GM18517 (cell line): Measurements from ENCODE around the gene PLCB1.
"Not testable (repeated sequence)": the region's sequence is repeated elsewhere in the genome, so short reads cannot be mapped to it uniquely, and the experiment has no call there.

ENCODE experiments used
- ATAC-seq: cut with Tn5 transposase; IDR thresholded peaks from one replicate; pipeline ENCODE4 v1.9.1; 2021; ENCODE audit warnings: mild to moderate bottlenecking, moderate library complexity; ENCODE audit not compliant: unreplicated experiment

The PLCB1 gene

DNA sequence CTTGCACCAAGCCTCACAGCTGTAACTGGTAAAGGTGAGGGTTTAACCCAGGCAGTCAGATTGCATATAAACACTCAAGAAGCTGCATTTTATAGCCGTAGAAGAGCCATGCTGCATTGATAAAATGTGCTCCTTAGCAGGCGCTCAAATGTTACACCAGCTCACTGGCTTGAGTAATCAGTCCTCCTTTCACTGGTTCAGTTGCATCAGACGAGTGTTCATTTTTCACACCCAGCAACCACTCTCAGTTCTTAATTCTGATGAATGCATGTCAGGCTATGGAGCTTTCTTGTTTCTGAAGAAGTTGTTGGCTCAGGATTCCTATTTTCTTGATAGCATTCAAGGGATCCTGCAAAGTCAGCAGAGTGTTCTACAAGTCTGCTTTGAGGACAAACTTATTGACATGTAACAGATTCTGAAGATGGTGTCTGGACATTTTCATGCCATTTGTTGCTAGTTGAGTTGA lies 198.3 kb downstream of the PLCB1 start:
- ATAC-seq = no peak

DNA sequence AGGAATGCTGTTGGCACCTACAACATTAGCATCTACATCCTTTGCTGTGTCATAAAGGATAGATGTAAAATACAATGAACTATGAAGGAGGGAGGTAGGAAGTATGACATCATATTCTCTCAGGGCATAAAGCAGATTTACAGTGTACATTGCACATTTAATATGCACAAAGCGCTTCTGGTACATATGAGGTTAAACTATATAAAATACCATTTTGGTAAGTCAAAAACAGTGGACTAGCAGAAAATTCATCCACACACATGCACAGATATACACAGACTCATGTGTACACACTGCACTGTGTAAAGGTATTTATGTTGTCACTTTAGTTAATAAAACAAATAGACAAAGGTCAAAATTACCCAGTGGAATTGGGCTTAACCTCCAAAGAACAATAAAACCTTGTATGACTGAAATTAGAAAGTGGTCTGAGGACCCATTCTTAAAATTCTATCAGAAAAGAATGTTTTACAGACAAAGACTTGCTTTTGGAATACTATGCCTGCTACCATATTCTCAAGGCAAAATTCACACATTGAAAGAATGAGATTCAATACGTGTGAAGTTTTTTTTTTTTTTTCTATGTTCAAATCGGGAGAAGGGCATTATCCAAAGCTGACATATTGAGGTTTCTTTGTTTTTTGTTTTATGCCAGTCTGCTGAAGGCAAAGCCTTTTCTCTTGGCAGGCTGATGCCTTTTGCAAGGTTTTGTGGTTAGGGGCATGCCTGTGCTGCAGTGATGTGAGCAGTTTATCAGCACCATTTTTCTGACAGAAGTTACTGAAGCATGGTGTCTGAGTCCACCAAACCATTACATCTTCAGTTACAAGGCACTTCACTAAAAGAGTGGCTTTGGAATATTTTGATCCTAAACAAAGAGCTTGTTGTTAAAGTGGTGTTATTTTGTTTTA lies 199.0 kb downstream of the PLCB1 start:
- no peak for ATAC-seq

DNA sequence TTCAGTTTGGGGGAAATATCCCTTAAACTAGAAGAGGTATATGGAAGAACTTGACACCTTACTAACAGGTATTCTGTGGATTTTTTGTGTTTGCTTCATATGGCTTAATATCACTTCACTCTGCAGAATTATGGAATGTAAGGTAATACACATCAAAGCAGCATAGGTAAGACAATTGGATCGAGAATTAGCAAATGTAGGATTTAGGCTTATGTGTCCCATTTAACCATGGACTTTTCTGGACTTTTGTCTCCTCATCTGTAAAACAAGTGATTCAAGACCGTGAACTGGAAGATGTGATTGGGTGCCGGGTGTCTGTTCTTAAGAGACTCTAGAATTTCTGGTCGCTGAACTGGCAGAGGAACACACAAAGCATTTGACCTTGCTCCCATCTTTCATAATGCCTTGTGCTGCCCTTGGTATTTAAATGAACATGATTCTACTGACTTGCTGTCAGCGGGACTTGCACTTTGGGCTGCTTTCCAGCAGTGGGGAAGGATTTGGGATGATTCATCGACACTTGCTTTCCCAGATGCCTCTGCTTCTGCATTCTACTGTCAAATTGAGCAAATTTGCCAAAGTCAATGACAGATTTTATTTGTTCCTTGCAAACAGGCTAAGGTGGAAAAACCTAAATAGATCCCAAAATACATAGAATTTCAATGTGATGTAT lies 199.8 kb downstream of the PLCB1 start:
- ATAC-seq = no peak

DNA sequence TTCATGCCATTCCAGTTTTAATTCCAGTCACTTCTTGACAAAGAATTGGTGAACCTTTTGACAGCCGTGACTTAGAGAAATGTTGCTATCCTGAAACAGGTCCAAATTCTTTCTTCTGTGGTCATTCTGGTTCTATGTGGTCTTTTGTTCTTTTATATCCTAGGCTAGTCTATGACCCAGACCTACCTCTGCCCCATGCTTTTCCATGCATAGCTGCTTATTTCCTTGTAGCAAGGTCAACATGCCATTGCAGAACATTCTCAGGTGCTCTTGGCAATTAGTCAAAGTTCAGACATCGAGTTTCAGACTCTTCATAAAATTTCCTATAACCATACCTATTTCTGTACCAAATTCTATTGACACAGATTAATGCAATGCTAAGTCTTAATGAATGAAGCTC lies 202.6 kb downstream of the PLCB1 start:
- no peak for ATAC-seq

DNA sequence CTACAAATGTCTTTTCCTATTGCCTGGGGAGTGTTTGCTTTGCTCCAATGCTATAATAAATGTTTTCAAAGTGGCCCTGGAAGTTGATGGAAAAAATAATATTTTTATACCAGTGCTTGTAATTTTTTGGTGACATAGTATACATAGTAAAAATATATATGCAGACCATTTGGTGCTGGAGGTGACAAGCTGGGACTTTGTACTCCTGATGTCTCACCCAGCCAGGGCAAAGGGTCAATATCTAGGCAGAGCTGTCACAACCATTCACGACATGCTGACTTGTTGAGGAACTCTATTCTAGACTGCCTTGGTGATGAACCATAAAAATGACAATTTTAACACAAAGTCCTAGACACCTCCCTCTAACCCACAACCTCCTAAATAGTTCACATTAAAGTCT lies 203.0 kb downstream of the PLCB1 start:
- no peak for ATAC-seq

DNA sequence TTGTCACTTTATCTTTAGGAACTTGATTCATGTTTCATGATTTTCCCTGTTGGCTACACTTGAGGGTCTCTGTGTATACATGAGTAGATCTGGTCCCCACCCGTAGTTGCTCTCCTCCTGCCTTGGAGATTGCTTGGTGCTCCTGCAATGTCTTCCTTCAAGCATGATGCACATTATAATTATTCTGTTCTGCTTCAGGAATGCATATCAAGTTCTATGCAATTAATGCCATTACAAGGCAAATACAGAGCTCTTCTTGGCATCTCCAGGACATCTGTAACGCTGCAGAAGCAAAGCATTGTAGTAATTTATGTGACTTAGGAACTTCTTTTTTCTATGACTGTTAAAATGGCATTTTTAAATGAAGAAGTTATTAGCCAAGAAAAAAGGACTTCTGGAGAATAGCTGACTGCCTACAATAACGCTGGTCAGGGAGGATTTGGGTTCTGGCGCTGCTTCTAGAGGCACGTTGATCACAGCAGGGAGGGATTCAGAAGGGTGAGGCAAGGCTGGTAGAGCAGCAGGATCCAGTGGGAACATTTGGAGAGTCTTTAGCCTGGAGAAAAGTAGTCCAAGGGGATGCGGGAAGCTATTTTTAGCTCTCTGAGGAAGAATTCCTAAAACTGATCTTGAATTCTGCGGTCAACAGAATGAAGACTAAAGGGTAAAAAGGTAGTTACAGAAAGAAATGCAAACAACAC lies 203.6 kb downstream of the PLCB1 start:
- no peak for ATAC-seq

DNA sequence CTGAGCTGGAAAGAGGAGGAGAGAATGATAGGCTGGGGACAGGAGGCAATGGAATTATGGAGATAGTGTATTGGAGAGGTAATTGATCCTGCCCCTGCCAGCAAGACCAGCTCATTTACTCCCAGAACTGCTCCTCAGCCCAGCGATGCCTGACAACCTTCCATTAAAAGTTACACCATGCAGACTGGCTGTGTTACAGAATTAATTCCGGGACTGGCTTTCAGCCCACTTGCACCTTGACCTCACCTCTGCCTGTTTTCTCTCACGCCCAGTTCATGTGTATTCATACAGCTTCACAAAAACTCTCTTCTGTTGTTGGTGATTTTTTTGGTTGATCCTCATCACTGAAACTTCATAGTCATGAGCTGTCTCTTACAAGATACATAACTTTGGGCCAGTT lies 207.3 kb downstream of the PLCB1 start:
- ATAC-seq = no peak

DNA sequence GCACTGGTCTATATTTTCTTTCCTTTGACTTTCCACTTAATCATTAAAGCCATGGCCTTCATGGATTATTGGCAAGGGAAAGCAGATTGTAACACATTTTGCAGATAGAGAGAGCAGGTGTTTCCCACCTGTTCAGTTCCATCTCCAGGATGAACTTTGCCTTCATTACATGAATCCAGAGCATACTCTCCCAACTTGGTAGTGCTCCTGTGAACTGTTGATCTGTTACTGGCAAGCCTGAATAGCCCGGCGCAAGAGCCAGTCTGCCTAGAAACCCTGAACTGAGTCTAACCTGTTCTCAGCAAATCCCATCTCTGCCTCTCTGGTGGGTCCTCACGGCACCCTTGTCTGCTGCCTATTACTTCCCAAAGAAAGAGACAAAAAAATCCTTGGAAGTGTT lies 210.3 kb downstream of the PLCB1 start:
- no peak for ATAC-seq

DNA sequence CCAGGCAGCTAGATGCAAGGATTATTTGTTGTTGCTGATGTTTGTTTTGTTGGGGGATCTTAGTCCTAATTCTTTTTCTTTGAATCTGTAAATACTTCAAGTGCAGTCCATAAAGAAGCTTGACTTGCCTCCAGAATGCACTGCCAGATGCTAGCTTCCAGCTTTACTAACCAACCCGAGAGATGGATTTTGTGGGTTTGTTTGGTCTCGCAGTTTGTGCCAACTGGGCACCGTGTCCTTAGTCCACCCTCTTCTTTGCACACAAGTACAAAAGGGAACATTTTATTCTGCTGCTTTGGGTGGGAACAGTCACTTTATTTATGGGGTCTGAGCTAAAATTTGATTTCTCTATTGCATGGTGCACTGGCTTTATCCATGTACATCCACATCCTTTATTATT lies 212.0 kb downstream of the PLCB1 start:
- no peak for ATAC-seq

DNA sequence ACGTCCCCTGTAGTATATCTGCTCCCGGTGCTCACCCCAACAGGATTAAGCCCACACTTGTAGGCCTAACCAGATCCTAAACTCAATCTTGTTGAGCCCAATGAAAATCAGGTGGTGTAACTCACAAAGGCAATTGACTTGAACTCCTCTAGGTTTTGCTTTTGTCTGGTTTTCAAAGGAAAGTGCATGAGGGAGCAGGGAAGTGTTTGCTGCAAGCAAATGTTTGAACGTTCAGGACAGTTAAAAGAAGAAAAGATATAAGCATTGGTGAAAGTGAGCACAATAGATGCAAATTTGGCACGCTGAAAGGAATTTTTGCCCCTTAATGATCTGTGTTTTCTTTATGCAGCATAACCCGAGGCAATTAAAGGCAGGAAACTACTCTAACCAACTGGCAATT lies 212.6 kb downstream of the PLCB1 start:
- ATAC-seq = no peak

DNA sequence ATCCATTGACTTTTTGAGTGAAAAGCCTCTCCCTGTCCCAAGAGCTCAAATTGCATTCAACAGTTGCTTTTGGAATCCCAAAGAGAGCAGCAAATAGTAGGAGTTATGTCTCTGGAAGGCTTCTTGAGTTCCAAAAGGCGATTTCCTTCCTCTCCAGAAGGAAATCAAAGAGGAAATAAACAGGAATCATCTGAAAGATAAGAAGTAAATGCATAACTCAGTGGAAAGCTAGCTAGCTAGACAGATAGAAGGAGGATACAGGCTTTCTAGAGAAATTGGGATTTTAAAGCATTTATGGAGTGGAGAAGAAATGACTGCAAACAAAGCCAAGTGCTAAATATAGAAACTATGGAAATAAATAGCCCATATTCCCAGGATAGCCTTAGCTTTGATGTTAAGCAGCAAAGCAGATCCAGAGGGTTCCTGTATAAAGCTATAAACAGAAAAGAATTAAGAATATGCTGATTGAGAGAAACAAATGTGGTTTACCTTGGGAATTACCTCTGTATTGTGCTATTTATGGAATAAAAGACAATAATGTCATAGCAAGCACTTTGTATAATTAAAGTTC lies 214.7 kb downstream of the PLCB1 start:
- ATAC-seq = no peak

DNA sequence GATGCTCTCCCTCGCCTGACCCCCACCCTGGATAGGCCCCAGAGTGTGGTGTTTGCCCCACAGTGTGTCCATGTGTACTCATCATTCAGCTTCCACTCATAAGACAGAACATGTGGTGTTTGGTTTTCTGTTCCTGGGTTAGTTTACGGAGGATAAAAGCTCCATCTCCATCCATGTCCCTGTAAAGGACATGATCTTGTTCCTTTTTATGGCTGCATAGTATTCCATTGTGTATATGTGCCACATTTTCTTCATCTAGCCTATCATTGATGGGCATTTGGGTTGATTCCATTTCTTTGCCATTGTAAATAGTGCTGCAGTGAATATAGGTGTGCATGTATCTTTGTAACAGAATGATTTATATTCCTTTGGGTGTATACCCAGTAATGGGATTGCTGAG lies 218.2 kb downstream of the PLCB1 start:
- ATAC-seq = not testable (repeated sequence)

DNA sequence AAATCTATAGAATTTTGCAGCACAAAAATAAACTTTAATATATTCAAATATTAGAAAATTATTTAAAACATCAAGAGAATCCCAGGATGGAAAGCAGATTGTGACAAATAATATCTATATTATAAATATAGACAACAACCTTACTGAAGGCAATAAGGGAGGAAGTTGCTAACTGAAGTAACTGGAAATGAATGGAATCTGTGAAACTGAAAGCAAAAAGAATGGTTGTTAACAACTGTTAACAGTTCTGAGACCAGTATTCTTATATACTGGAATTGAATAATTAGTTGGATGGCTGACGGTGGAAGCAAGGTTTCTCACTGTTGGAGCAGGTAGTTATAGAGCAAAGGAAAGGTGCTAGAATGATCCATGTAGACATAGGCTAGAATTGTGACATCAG lies 220.4 kb downstream of the PLCB1 start:
- no peak for ATAC-seq

DNA sequence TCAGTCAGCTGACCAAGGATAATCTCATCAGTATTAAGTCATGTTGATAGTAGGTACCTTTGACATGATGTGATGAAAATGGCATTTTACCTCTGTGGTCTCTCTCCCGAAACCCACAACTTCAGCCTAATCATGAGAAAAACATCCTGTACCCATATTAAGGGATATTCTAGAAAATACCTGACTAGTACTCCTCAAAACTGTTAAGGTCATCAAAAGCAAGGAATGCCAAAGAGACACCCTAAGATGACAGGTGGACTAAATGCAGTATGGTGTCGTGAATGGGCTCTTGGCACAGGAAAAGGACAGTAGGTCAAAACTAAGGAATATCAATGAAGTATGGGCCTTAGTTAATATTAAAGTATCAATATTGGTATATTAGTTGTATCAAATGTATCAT lies 221.4 kb downstream of the PLCB1 start:
- ATAC-seq = no peak

DNA sequence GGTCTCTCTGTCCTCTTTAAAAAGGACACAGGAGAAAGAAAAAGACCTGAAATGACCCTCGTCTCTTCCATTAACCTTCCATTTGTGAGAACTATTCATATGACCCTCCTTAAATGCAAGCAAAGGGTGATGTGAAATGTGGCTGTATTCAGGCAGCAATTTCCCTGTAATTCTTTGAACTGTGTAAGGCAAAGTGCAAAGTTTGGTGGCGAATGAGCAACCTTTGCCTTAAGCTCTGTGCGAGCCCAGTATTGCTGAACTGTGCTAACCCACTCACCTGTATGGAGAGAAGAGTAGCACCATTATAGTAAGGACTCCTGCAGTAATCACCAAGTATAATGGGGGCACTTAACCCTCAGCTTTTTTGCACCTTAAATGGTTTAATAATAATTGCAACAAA lies 223.4 kb downstream of the PLCB1 start:
- ATAC-seq = no peak

DNA sequence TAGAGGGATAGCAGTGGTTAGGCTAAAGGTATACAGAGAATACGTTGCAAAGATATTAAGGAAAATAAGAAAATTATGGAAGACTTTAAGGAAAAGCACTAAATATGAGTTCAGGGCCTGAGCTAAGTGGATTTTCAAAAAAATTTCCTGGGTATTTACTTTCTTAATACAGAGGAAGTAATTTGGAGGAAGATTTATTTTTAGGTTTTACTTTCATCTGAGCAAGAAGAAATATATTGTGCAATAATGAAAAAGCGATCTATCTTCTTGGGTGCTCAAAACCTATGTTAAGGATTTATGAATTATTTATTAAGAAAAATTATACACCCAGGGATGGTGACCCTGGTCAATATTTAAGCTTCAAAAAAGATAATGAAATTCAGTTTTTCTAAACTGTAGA lies 224.7 kb downstream of the PLCB1 start:
- ATAC-seq = no peak

DNA sequence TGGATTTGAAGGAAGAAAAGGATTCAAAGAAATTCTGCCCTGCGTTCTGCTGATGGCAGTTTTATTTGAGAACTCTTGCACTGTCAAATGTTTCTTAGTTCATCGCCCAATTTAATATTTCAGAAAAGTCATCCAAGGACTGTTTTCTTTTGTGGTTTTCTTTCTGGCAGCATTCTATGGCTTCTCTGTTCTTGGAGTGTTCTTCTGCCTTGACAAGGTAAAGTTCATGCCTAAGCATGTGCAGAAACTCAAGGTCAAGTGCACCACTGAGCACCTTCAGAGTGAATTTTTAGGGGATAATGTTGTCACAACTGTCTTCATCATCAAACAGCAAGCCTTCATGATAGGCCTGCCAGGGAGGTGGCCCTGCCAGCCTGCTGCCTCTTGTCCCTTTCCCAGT lies 225.6 kb downstream of the PLCB1 start:
- no peak for ATAC-seq

DNA sequence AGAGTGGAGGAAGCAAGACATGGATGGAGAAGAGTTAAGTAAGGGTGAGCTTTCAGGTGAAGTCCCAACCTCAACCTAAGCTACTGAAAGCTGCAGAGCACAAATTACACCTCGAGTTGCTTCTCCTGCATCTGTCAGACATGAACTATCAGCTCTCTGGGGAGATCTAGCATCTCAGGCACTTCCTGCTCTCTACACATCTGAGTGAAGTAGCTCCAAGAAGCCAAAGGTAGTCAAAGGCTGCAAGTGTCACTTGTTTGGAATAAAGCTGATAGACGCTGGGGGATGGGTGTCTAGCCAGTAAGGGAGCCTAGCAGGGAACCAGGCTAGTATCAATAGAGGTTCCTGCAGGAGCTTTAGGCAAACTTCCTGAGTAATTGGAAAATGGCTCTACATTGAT lies 228.0 kb downstream of the PLCB1 start:
- no peak for ATAC-seq

DNA sequence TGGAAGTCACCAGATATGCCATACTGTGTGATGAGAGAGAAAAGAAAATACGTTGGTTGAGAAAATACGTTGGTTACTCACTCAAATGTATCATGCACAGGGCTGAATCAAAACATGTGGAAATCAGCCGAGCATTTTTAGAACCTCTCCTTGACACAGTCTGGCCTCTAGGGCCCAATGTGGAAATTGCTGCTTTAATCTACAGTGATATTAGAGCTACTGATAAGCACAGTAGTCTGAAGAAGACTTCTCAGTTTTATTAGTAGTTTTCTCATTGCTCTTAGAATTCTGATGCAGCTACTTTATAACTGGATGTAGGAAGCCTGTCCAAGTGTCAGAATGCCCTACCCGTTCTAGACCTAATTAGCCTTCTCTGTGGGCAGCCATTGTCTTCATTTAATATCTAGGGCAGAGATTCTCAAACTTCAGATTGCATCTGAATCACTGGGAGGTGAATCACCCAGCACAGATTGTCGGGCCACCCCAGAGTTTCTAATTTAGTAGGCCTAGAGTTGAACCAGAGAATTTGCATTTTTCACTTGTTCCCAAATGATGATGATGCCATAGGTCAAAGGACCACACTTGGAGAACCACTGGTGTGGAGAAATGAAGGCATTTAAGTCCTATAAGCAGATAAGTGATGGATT lies 229.1 kb downstream of the PLCB1 start:
- ATAC-seq = no peak

DNA sequence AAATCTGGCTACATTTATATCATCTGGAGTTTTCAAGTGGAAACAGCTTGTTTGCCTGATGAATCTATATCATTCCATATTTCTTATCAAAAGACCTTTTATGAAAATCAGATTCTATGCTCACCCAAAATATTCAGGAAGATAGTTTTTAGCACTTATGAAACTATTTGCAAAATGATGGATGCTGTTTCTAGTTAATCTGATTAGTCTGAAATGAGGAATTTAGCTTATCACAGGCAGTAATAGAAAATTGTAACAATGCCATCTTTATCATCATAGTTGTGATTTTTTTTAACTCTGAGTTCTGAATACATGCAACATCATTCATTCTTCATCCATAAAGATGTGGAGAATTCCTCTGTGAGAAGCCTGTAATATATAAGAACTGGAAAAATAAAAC lies 229.7 kb downstream of the PLCB1 start:
- no peak for ATAC-seq

DNA sequence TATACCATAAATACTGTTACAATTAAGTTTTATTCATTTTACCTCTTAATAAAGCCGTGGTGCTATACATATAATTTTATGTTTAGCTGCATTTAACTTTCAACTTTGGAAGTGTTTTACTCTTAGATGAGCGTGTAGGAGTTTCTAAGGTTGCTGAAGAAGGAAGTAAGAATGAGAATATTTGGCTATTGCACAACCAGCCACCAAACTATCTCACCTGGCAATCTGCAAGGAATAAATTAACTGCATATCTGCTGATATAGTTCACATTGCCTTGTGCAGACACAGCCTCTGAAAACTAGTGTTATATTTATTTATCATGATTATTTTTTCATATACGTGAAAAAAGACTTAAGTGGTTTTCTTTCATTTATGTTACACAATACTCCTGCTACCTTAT lies 230.4 kb downstream of the PLCB1 start:
- no peak for ATAC-seq
